ENCODE results near the gene SLC16A5.
A peak's percentile ranks its signal among the peaks of the same experiment; 100 is the strongest.

The SLC16A5 gene

DNA sequence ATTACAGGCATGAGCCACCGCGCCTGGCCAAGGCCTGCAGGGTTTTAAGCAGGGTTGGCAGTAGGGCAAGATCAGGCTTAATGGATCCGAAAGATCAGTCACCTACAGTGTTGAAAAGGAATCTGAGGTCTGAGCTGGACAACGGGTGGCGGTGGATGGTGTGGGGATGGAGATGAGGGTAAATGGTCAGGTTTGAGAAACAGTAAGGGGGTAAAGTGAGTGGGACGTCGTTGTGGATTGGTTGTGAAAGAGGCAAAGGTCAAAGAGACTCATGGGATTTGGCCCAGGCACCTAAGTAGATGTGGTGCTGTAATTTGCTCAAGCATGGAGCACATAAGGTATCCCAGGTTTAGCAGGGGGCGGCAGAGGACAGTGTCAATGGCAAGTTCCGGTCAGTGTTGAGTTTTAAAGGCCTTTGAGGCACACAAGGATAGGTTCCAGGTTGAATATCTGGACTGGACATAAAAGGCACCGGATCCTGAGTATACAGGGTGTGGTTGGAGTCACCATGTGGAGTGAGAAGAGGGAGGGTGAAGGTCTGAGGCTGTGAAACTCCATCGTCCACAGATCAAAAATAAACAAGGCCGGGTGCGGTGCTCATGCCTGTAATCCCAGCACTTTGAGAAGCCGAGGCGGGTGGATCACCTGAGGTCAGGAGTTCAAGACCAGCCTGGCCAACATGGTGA, 1.1 kb upstream of the SLC16A5 start:
- Mint-ChIP-seq H3K4me3 (peak overlapping the region; percentile 65 to 73), H3K27ac (peak overlapping the region; percentile 32 to 83), H3K9me3 (no peaks in the 10 kb centered on the region), H3K4me1 (ENCODE audit: low read depth in 2 of 2) (peaks cover 3 to 14% of the 10 kb centered on the region in 2 donors), H3K27me3 (peaks cover 0 to 14% of the 10 kb centered on the region in 2 donors), H3K36me3 (ENCODE audit: insufficient read depth) (no peaks in the 10 kb centered on the region)
- ATAC-seq (replicated peaks) (no peak), DNase-seq (no peak)

- no peak for DNase-seq
- peaks cover 0 to 9% of the 10 kb centered on the region in 2 donors for H3K27me3 Mint-ChIP-seq
- H3K4me1 Mint-ChIP-seq (ENCODE audit: low read depth in 2 of 2): peaks cover 3 to 14% of the 10 kb centered on the region in 2 donors
- peak overlapping the region; percentile 32 to 83 for H3K27ac Mint-ChIP-seq
- no peaks in the 10 kb centered on the region for H3K36me3 Mint-ChIP-seq (ENCODE audit: insufficient read depth)
- peak overlapping the region; percentile 65 to 73 for H3K4me3 Mint-ChIP-seq
- ATAC-seq (replicated peaks): peak; percentile 6
- no peaks in the 10 kb centered on the region for H3K9me3 Mint-ChIP-seq
Measured at GRCh38 chr17:75087182-75087557, 584 bp upstream of the SLC16A5 start.

- DNase-seq: no peak
- no peak for ATAC-seq (replicated peaks)
- Mint-ChIP-seq H3K36me3 (ENCODE audit: insufficient read depth) (no peaks in the 10 kb centered on the region), H3K4me3 (peak overlapping the region; percentile 65 to 73), H3K4me1 (ENCODE audit: low read depth in 2 of 2) (peaks cover 3 to 14% of the 10 kb centered on the region in 2 donors), H3K27me3 (no peaks in the 10 kb centered on the region), H3K27ac (peak overlapping the region in 1 of 2 donors; percentile 66), H3K9me3 (no peaks in the 10 kb centered on the region)
Measured at GRCh38 chr17:75088465-75089417, 987 bp downstream of the SLC16A5 start.

DNA sequence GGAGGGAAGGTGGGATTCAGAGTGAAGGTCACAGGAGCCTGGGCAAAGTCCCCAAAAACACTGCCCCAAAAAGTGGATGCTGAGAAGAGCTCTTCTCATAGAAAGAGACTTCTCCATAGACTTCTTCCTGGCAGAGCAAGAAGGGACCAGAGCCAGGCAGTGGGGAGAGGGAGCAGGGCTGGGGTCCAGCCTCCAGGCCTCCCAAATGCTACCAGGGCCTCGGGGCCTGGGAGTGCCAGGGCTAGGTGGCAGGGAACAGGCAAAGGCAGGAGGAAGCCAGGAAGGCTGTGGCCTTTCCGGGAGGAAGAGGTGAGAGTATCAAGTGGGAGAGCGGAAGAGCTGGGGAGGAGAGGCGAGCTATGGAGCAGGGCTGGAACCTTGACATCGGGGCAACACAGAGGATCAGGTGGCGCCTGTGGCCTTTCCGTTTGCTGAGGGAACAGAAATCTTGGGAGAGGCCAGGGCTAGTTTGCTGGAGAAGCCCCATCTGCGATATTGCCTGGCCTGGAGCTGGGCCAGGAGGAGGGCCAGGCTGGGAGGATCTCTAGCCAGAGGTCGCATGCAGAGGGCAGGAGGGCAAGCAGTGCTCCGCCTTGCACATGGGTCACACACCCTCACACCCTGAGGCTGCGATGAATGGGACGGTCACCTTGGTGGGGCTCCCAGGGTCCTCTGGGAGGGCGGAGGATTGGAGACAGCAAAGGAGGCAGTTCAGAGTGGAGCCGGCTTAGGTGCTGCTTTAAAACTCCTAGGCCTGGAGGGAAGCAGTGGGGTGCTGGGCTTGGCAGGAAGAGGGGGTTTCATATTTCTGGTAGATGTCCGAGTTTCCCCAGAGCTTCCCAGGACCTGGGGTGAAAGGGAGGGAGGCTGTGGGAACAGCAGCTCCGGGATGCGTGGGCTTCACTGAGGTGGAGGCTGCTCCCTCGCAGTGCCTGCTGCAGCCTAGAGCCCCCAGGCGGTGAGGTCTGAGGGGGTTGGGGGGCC, 3.4 kb downstream of the SLC16A5 start:
- Mint-ChIP-seq H3K9me3 (no peaks in the 10 kb centered on the region), H3K36me3 (ENCODE audit: insufficient read depth) (peaks cover 3% of the 10 kb centered on the region), H3K4me3 (no peak overlapping the region), H3K4me1 (ENCODE audit: low read depth in 2 of 2) (peaks cover 3 to 14% of the 10 kb centered on the region in 2 donors), H3K27me3 (no peaks in the 10 kb centered on the region), H3K27ac (peak overlapping the region; percentile 44 to 61)
- DNase-seq (no peak), ATAC-seq (replicated peaks) (no peak)

GRCh38 chr17:75091855-75092327, 4.1 kb downstream of the SLC16A5 start:
- Mint-ChIP-seq H3K9me3 (no peaks in the 10 kb centered on the region), H3K4me1 (ENCODE audit: low read depth in 2 of 2) (peaks cover 3 to 9% of the 10 kb centered on the region in 2 donors), H3K27ac (no peak overlapping the region), H3K36me3 (ENCODE audit: insufficient read depth) (peaks cover 3% of the 10 kb centered on the region), H3K4me3 (no peak overlapping the region), H3K27me3 (no peaks in the 10 kb centered on the region)
- ATAC-seq (replicated peaks): no peak
- no peak for DNase-seq

DNA sequence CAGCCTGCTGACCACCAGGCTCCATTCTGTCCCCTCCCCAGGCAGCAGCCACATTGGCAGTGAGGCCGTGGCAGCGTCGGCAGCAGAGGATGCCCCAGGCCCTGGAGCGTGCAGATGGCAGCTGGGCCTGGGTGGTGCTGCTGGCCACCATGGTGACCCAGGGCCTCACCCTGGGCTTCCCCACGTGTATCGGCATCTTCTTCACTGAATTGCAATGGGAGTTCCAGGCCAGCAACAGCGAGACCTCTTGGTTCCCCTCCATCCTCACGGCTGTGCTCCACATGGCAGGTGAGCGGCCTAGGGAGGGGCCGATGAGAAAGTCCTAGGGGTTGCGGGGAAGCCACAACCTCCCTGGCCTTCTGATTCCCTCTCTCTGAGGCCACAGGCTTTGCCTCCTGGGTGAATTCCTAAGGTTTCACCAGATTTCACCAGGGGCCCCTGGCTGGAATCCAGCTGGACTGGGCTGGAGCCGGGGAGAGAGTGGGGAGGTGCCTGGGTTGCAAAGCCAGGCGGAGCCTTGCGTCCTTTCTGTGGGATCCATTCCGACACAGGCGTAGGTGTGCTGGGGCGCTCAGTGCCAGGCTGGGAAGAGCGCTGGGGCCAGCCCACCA, 5.9 kb downstream of the SLC16A5 start:
- peaks cover 3% of the 10 kb centered on the region in 2 donors for H3K4me1 Mint-ChIP-seq (ENCODE audit: low read depth in 2 of 2)
- ATAC-seq (replicated peaks): no peak
- no peak overlapping the region for H3K4me3 Mint-ChIP-seq
- no peaks in the 10 kb centered on the region for H3K27me3 Mint-ChIP-seq
- no peaks in the 10 kb centered on the region for H3K9me3 Mint-ChIP-seq
- DNase-seq: no peak
- peaks cover 3% of the 10 kb centered on the region for H3K36me3 Mint-ChIP-seq (ENCODE audit: insufficient read depth)
- H3K27ac Mint-ChIP-seq: no peak overlapping the region

- Mint-ChIP-seq H3K4me3 (no peak overlapping the region), H3K27me3 (no peaks in the 10 kb centered on the region), H3K9me3 (no peaks in the 10 kb centered on the region), H3K4me1 (ENCODE audit: low read depth in 2 of 2) (peaks cover 3% of the 10 kb centered on the region in 2 donors), H3K27ac (no peak overlapping the region), H3K36me3 (ENCODE audit: insufficient read depth) (peaks cover 4% of the 10 kb centered on the region)
- ATAC-seq (replicated peaks) (no peak), DNase-seq (no peak)
Measured at GRCh38 chr17:75094871-75095399, 7.2 kb downstream of the SLC16A5 start.

GRCh38 chr17:75096082-75096625, 8.4 kb downstream of the SLC16A5 start:
- Mint-ChIP-seq H3K4me3 (no peak overlapping the region), H3K4me1 (ENCODE audit: low read depth in 2 of 2) (no peaks in the 10 kb centered on the region), H3K27me3 (no peaks in the 10 kb centered on the region), H3K9me3 (no peaks in the 10 kb centered on the region), H3K36me3 (ENCODE audit: insufficient read depth) (peaks cover 5% of the 10 kb centered on the region), H3K27ac (no peak overlapping the region)
- ATAC-seq (replicated peaks): peak; percentile 27
- no peak for DNase-seq

DNA sequence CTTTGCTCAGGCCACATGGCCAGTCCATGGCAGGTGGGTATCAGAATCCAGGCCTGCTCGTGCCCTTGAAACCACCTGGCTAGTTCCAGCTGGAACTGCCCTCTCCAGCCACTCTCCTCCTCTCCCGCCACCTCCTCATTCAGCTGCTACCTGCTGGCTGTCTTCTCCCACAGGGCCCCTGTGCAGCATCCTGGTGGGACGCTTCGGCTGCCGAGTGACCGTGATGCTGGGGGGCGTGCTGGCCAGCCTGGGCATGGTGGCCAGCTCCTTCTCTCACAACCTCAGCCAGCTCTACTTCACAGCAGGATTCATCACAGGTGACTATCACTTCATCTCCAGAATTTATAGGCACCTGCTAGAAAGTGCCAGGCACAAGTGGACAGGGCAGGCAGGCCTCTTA, 10.1 kb downstream of the SLC16A5 start:
- H3K27me3 Mint-ChIP-seq: no peaks in the 10 kb centered on the region
- no peak overlapping the region for H3K4me3 Mint-ChIP-seq
- H3K9me3 Mint-ChIP-seq: no peaks in the 10 kb centered on the region
- no peaks in the 10 kb centered on the region for H3K4me1 Mint-ChIP-seq (ENCODE audit: low read depth in 2 of 2)
- no peak overlapping the region for H3K27ac Mint-ChIP-seq
- H3K36me3 Mint-ChIP-seq (ENCODE audit: insufficient read depth): peaks cover 5% of the 10 kb centered on the region
- DNase-seq: no peak
- ATAC-seq (replicated peaks): no peak

DNA sequence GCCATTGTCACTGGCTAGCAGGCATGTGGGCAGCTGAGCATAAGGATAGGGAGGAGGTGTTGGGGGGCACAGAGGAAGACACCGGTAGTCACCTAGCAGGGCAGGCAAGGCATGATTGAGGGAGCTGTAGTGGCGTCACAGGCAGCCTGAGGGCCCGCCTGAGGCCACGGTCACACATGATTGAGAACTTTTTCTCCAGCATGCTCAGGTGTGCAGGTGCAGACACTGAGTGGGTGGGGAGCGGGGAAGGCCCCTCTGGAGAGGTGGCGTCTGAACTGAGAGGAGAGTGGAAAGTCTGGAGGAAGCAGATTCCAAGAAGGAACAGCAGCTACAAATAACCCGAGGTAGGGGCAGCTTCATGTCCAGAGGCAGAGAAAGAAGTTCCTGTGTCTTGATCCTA, 11.1 kb downstream of the SLC16A5 start:
- Mint-ChIP-seq H3K27me3 (no peaks in the 10 kb centered on the region), H3K27ac (peak overlapping the region in 1 of 2 donors; percentile 63), H3K4me3 (no peak overlapping the region), H3K9me3 (no peaks in the 10 kb centered on the region), H3K36me3 (ENCODE audit: insufficient read depth) (peaks cover 5% of the 10 kb centered on the region), H3K4me1 (ENCODE audit: low read depth in 2 of 2) (no peaks in the 10 kb centered on the region)
- ATAC-seq (replicated peaks) (no peak), DNase-seq (no peak)

DNA sequence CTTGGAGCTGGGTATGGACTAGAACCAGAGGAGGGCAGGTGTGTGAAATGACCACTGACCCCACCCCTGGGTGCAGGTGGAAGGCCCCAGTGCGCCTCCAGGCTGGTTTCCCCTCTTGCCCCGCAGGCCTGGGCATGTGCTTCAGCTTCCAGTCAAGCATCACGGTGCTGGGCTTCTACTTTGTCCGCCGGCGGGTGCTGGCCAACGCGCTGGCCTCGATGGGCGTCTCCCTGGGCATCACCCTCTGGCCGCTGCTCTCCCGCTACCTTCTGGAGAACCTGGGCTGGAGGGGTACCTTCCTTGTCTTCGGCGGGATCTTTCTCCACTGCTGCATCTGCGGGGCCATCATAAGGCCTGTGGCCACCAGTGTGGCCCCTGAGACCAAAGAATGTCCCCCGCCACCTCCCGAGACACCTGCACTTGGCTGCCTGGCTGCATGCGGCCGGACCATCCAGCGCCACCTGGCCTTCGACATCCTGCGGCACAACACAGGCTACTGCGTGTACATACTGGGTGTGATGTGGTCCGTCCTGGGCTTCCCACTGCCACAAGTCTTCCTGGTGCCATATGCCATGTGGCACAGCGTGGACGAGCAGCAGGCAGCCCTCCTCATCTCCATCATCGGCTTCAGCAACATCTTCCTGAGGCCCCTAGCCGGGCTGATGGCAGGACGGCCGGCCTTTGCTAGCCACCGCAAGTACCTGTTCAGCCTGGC, 12.3 kb downstream of the SLC16A5 start:
- Mint-ChIP-seq H3K4me3 (no peak overlapping the region), H3K27me3 (no peaks in the 10 kb centered on the region), H3K4me1 (ENCODE audit: low read depth in 2 of 2) (no peaks in the 10 kb centered on the region)

GRCh38 chr17:75102385-75102821, 14.6 kb downstream of the SLC16A5 start:
- no peak overlapping the region for H3K27ac Mint-ChIP-seq
- ATAC-seq (replicated peaks) (peak; percentile 27), DNase-seq (no peak)
- no peaks in the 10 kb centered on the region for H3K9me3 Mint-ChIP-seq
- H3K4me3 Mint-ChIP-seq: no peak overlapping the region
- no peaks in the 10 kb centered on the region for H3K4me1 Mint-ChIP-seq (ENCODE audit: low read depth in 2 of 2)
- H3K36me3 Mint-ChIP-seq (ENCODE audit: insufficient read depth): peaks cover 2% of the 10 kb centered on the region
- H3K27me3 Mint-ChIP-seq: no peaks in the 10 kb centered on the region

More for the DNA sequence above, 12.3 kb downstream of the SLC16A5 start:
- H3K36me3 Mint-ChIP-seq (ENCODE audit: insufficient read depth): peaks cover 2% of the 10 kb centered on the region
- ATAC-seq (replicated peaks) (no peak), DNase-seq (no peak)
- H3K27ac Mint-ChIP-seq: no peak overlapping the region
- H3K9me3 Mint-ChIP-seq: no peaks in the 10 kb centered on the region
